ENCODE results near the gene DPYSL4.

DNA sequence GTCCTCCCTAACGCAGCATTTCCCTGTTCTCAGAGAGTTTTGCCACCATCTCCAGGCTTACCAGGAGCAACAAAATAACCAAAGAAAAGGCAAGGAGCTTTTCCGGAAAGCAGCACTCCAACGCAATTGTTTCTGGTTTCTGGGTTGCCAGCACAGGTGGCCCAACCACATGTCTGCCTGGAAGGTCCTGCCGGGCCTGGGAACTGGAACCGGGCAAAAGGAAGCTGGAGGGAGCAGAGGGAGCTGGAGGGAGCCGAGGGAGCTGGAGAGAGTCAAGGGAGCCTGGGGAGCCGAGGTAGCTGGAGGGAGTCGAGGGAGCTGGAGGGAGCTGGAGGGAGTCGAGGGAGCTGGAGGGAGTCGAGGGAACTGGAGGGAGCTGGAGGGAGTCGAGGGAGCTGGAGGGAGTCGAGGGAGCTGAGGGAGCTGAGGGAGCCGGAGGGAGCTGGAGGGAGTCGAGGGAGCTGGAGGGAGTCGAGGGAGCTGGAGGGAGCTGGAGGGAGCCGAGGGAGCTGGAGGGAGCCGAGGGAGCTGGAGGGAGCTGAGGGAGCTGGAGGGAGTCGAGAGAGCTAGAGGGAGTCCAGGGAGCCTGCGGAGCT lies 66.4 kb downstream of the DPYSL4 start:
- no peak for TF ChIP-seq CTCF (IDR thresholded peaks at IDR 0.05)
- TF ChIP-seq POLR2A (IDR thresholded peaks at IDR 0.05): no peak

Measured in testis (tissue), 2 donors.